GM23338 (cell line): ENCODE data around the gene CDKAL1. TPM values are rescaled to one million over a fixed set of nuclear protein-coding genes. Genes with fewer than 3 reads are reported as not detected.

Experiments used
- ATAC-seq: fragments of 200-7000 bp; cut with Tn5 transposase; 3 replicates; pipeline ENCODE4 v1.9.1; 2020
- DNase-seq: peaks from one replicate; pipeline ENCODE4 v3.0.0-alpha.2; 2015; ENCODE audit warnings: low spot score
- H2AFZ ChIP-seq: fragments of 200-600 bp; sonication (generic); 2 replicates; pipeline ENCODE4 v1.8.0; 2016; ENCODE audit warnings: antibody characterized with exemption, mild to moderate bottlenecking, moderate library complexity
- H3F3A ChIP-seq: fragments of 200-600 bp; sonication (generic); replicated peaks from 2 replicates; pipeline ENCODE4 v1.8.0; 2017; ENCODE audit warnings: antibody characterized with exemption, mixed run types, low read depth
- H3K27ac ChIP-seq: fragments of 200-600 bp; sonication (generic); 2 replicates; pipeline ENCODE4 v1.6.1; 2016; ENCODE audit warnings: low read depth
- H3K27me3 ChIP-seq: fragments of 200-600 bp; sonication (generic); 2 replicates; pipeline ENCODE4 v1.8.0; 2016; ENCODE audit warnings: mild to moderate bottlenecking, mixed run types, moderate library complexity; ENCODE audit not compliant: insufficient read depth
- H3K36me3 ChIP-seq: fragments of 200-600 bp; sonication (generic); 2 replicates; pipeline ENCODE4 v1.8.0; 2016; ENCODE audit warnings: mild to moderate bottlenecking; ENCODE audit not compliant: insufficient read depth
- H3K4me1 ChIP-seq: fragments of 200-600 bp; sonication (generic); 2 replicates; pipeline ENCODE4 v1.8.0; 2016; ENCODE audit warnings: mild to moderate bottlenecking, moderate library complexity; ENCODE audit not compliant: insufficient read depth
- H3K4me2 ChIP-seq: fragments of 200-600 bp; sonication (generic); 2 replicates; pipeline ENCODE4 v1.7.1; 2017; ENCODE audit warnings: mixed run types
- H3K4me3 ChIP-seq: fragments of 200-600 bp; sonication (generic); 2 replicates; pipeline ENCODE4 v1.6.1; 2016; ENCODE audit warnings: mixed run types
- H3K79me2 ChIP-seq: fragments of 200-600 bp; sonication (generic); replicated peaks from 2 replicates; pipeline ENCODE4 v1.8.0; 2017; ENCODE audit warnings: mild to moderate bottlenecking; ENCODE audit not compliant: insufficient read depth
- H3K9me2 ChIP-seq: fragments of 200-600 bp; sonication (generic); 2 replicates; pipeline ENCODE4 v1.8.0; 2017; ENCODE audit not compliant: insufficient read depth
- H4K20me1 ChIP-seq: fragments of 200-600 bp; sonication (generic); replicated peaks from 2 replicates; pipeline ENCODE4 v1.8.0; 2017; ENCODE audit warnings: mild to moderate bottlenecking; ENCODE audit not compliant: insufficient read depth
- H3K27ac Mint-ChIP-seq: 2 replicates; pipeline ENCODE4 v1.8.0; 2020; ENCODE audit warnings: inconsistent platforms, mild to moderate bottlenecking, moderate library complexity, mixed read lengths
- H3K27me3 Mint-ChIP-seq: 3 replicates; pipeline ENCODE4 v1.8.0; 2022; ENCODE audit warnings: low read depth, mild to moderate bottlenecking, moderate library complexity, mixed read lengths, inconsistent platforms; ENCODE audit not compliant: insufficient read depth, poor library complexity
- H3K36me3 Mint-ChIP-seq: 3 replicates; pipeline ENCODE4 v1.8.0; 2021; ENCODE audit warnings: low read depth, mild to moderate bottlenecking, inconsistent platforms, moderate library complexity, mixed read lengths
- H3K4me1 Mint-ChIP-seq: 3 replicates; pipeline ENCODE4 v1.8.0; 2020; ENCODE audit warnings: mild to moderate bottlenecking, inconsistent platforms, mixed read lengths
- H3K4me3 Mint-ChIP-seq: 3 replicates; pipeline ENCODE4 v1.8.0; 2021; ENCODE audit warnings: moderate library complexity, mild to moderate bottlenecking, inconsistent platforms, mixed read lengths
- H3K9me3 Mint-ChIP-seq: 3 replicates; pipeline ENCODE4 v1.8.0; 2020; ENCODE audit warnings: moderate library complexity, mild to moderate bottlenecking, inconsistent platforms, mixed read lengths
- CREB1 ChIP-seq: fragments of 250-450 bp; sonication (Bioruptor Pico); IDR thresholded peaks from 2 replicates; pipeline ENCODE4 v1.5.0; 2020; ENCODE audit warnings: low read depth, mild to moderate bottlenecking, moderate library complexity
- ETS1 ChIP-seq: IDR thresholded peaks from 2 replicates; pipeline ENCODE4 v1.6.1; 2016; ENCODE audit warnings: antibody characterized with exemption
- EZH2 ChIP-seq: fragments of 200-600 bp; sonication (generic); IDR thresholded peaks from one replicate; pipeline ENCODE4 v1.8.0; 2017; ENCODE audit warnings: antibody characterized with exemption, mild to moderate bottlenecking, low read depth; ENCODE audit not compliant: unreplicated experiment
- EZH2phosphoT487 ChIP-seq: fragments of 200-600 bp; sonication (generic); IDR thresholded peaks from one replicate; pipeline ENCODE4 v1.8.1; 2018; ENCODE audit warnings: antibody characterized with exemption; ENCODE audit not compliant: unreplicated experiment
- JUNB ChIP-seq: IDR thresholded peaks from one replicate; pipeline ENCODE4 v1.6.1; 2016; ENCODE audit warnings: antibody characterized with exemption; ENCODE audit not compliant: unreplicated experiment
- NANOG ChIP-seq: IDR thresholded peaks from 2 replicates; pipeline ENCODE4 v1.6.1; 2016; ENCODE audit warnings: antibody characterized with exemption, borderline replicate concordance
- POLR2AphosphoS5 ChIP-seq: IDR thresholded peaks from 2 replicates; pipeline ENCODE4 v1.6.1; 2016; ENCODE audit warnings: antibody characterized with exemption, low read depth
- REST ChIP-seq: IDR thresholded peaks from one replicate; pipeline ENCODE4 v1.6.1; 2018; ENCODE audit warnings: antibody characterized with exemption; ENCODE audit not compliant: unreplicated experiment
- STAT1 ChIP-seq: IDR thresholded peaks from one replicate; pipeline ENCODE4 v1.6.1; 2016; ENCODE audit warnings: antibody characterized with exemption; ENCODE audit not compliant: unreplicated experiment
- ZNF114 ChIP-seq: fragments of 250-450 bp; sonication (Bioruptor Pico); IDR thresholded peaks from 2 replicates; pipeline ENCODE4 v1.5.0; 2020; ENCODE audit warnings: mild to moderate bottlenecking, moderate library complexity
- ZNF331 ChIP-seq: fragments of 250-450 bp; sonication (Bioruptor Pico); IDR thresholded peaks from 2 replicates; pipeline ENCODE4 v1.5.0; 2020; ENCODE audit warnings: low read depth, mild to moderate bottlenecking, moderate library complexity
- polyA plus RNA-seq: library from polyadenylated mRNA; unstranded; fragments of >200 nt; fragmentation: Nextera tagmentation; extraction: Ambion mirVana; gene quantifications from 2 replicates; pipeline ENCODE4 v1.2.1, GENCODE V29; 2016
- total RNA-seq: library from RNA; depleted of rRNA; stranded (reverse); fragments of >200 nt; shearing (Covaris generic); gene quantifications from 2 replicates; pipeline ENCODE4 v1.2.3, GENCODE V29; 2014
- TF ChIP-seq, protein P1 (sequence below), 2 experiments: fragments of 200-600 bp in 1 of 2; sonication (generic) in 1 of 2; conservative IDR thresholded peaks; 2 replicates each; pipeline versions ENCODE4 v1.5.1 to v1.6.1; 2016 to 2017; ENCODE audit warnings: antibody characterized with exemption in 2 of 2, low read depth in 2 of 2, mild to moderate bottlenecking in 2 of 2, moderate library complexity in 1 of 2
- TF ChIP-seq, protein P2 (sequence below): fragments of 250-450 bp; sonication (Bioruptor Pico); IDR thresholded peaks from 2 replicates; pipeline ENCODE4 v1.5.0; 2020; ENCODE audit warnings: mild to moderate bottlenecking, moderate library complexity

CDKAL1 gene
- total and polyA plus RNA-seq, 2 experiments from 2014 or later = 17.8 to 35.0 TPM

DNA sequence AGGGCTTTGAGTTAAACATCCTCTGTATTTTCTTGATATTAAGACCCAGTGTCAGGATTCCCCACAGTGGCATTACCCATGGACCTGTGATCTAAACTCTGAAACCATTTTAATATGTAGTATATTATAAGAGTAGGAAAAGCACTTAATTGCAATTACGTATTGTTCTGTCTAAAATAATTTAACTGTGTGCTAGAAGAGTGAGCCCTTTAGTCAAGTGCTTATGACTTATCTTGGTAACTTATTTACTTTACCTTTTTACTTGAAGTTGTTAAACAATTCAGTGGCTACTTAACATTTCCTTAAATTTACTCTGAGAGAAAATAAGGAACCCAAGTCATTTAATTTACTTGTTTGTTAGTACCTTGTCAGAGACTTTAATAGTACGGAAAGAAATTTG, 173.6 kb downstream of the CDKAL1 start:
- no peaks in the 10 kb centered on the region for H3K9me2 ChIP-seq
- H3K9me3 Mint-ChIP-seq = no peaks in the 10 kb centered on the region
- no peak for TF ChIP-seq STAT1
- TF ChIP-seq EZH2phosphoT487 = no peak
- no peak for TF ChIP-seq ETS1
- TF ChIP-seq CREB1 (CRISPR knock-in tag) = no peak
- TF ChIP-seq JUNB = no peak
- TF ChIP-seq REST = no peak
- TF ChIP-seq, protein P1, sequence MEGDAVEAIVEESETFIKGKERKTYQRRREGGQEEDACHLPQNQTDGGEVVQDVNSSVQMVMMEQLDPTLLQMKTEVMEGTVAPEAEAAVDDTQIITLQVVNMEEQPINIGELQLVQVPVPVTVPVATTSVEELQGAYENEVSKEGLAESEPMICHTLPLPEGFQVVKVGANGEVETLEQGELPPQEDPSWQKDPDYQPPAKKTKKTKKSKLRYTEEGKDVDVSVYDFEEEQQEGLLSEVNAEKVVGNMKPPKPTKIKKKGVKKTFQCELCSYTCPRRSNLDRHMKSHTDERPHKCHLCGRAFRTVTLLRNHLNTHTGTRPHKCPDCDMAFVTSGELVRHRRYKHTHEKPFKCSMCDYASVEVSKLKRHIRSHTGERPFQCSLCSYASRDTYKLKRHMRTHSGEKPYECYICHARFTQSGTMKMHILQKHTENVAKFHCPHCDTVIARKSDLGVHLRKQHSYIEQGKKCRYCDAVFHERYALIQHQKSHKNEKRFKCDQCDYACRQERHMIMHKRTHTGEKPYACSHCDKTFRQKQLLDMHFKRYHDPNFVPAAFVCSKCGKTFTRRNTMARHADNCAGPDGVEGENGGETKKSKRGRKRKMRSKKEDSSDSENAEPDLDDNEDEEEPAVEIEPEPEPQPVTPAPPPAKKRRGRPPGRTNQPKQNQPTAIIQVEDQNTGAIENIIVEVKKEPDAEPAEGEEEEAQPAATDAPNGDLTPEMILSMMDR (conservative IDR thresholded peaks at IDR 0.05; ENCODE audit: low read depth in 2 of 2) = no peak
- TF ChIP-seq ZNF114 (CRISPR knock-in tag) = no peak
- TF ChIP-seq, protein P2, sequence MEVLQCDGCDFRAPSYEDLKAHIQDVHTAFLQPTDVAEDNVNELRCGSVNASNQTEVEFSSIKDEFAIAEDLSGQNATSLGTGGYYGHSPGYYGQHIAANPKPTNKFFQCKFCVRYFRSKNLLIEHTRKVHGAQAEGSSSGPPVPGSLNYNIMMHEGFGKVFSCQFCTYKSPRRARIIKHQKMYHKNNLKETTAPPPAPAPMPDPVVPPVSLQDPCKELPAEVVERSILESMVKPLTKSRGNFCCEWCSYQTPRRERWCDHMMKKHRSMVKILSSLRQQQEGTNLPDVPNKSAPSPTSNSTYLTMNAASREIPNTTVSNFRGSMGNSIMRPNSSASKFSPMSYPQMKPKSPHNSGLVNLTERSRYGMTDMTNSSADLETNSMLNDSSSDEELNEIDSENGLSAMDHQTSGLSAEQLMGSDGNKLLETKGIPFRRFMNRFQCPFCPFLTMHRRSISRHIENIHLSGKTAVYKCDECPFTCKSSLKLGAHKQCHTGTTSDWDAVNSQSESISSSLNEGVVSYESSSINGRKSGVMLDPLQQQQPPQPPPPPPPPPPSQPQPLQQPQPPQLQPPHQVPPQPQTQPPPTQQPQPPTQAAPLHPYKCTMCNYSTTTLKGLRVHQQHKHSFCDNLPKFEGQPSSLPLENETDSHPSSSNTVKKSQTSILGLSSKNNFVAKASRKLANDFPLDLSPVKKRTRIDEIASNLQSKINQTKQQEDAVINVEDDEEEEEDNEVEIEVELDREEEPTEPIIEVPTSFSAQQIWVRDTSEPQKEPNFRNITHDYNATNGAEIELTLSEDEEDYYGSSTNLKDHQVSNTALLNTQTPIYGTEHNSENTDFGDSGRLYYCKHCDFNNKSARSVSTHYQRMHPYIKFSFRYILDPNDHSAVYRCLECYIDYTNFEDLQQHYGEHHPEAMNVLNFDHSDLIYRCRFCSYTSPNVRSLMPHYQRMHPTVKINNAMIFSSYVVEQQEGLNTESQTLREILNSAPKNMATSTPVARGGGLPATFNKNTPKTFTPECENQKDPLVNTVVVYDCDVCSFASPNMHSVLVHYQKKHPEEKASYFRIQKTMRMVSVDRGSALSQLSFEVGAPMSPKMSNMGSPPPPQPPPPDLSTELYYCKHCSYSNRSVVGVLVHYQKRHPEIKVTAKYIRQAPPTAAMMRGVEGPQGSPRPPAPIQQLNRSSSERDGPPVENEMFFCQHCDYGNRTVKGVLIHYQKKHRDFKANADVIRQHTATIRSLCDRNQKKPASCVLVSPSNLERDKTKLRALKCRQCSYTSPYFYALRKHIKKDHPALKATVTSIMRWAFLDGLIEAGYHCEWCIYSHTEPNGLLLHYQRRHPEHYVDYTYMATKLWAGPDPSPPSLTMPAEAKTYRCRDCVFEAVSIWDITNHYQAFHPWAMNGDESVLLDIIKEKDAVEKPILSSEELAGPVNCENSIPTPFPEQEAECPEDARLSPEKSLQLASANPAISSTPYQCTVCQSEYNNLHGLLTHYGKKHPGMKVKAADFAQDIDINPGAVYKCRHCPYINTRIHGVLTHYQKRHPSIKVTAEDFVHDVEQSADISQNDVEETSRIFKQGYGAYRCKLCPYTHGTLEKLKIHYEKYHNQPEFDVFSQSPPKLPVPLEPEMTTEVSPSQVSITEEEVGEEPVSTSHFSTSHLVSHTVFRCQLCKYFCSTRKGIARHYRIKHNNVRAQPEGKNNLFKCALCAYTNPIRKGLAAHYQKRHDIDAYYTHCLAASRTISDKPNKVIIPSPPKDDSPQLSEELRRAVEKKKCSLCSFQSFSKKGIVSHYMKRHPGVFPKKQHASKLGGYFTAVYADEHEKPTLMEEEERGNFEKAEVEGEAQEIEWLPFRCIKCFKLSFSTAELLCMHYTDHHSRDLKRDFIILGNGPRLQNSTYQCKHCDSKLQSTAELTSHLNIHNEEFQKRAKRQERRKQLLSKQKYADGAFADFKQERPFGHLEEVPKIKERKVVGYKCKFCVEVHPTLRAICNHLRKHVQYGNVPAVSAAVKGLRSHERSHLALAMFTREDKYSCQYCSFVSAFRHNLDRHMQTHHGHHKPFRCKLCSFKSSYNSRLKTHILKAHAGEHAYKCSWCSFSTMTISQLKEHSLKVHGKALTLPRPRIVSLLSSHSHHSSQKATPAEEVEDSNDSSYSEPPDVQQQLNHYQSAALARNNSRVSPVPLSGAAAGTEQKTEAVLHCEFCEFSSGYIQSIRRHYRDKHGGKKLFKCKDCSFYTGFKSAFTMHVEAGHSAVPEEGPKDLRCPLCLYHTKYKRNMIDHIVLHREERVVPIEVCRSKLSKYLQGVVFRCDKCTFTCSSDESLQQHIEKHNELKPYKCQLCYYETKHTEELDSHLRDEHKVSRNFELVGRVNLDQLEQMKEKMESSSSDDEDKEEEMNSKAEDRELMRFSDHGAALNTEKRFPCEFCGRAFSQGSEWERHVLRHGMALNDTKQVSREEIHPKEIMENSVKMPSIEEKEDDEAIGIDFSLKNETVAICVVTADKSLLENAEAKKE (CRISPR knock-in tag) = no peak
- TF ChIP-seq EZH2 = no peak
- TF ChIP-seq ZNF331 (CRISPR knock-in tag) = no peak
- no peak for TF ChIP-seq NANOG
- no peak for TF ChIP-seq POLR2AphosphoS5

More for the DNA sequence above, 173.6 kb downstream of the CDKAL1 start:
- no peaks in the 10 kb centered on the region for H3K27me3 Mint-ChIP-seq
- DNase-seq = no peak
- no peak overlapping the region for H3K4me3 ChIP-seq
- peaks cover 39% of the 10 kb centered on the region for H3K4me1 Mint-ChIP-seq
- no peaks in the 10 kb centered on the region for H4K20me1 ChIP-seq
- no peaks in the 10 kb centered on the region for H3F3A ChIP-seq
- H3K27ac Mint-ChIP-seq = no peak overlapping the region
- no peak overlapping the region for H3K4me3 Mint-ChIP-seq
- no peaks in the 10 kb centered on the region for H3K27me3 ChIP-seq
- H3K79me2 ChIP-seq = peaks cover 13% of the 10 kb centered on the region
- no peak overlapping the region for H3K4me2 ChIP-seq
- H2AFZ ChIP-seq = no peak overlapping the region
- no peak overlapping the region for H3K27ac ChIP-seq
- H3K36me3 ChIP-seq = no peaks in the 10 kb centered on the region
- peaks cover 9% of the 10 kb centered on the region for H3K4me1 ChIP-seq
- no peak for ATAC-seq
- no peaks in the 10 kb centered on the region for H3K36me3 Mint-ChIP-seq
